SIG-M5 (cell line): Measurements from ENCODE around the gene TCF23.

Source experiments
- DNase-seq: peaks from one replicate; lab custom pipeline; 2025; lab: John Stamatoyannopoulos, UW

The TCF23 gene

GRCh38 chr2:27128668-27129571 lies 19.9 kb upstream of the TCF23 start:
- no peak for DNase-seq

GRCh38 chr2:27130396-27130795 lies 18.4 kb upstream of the TCF23 start:
- no peak for DNase-seq

GRCh38 chr2:27131429-27131828 lies 17.4 kb upstream of the TCF23 start:
- DNase-seq = no peak

GRCh38 chr2:27133195-27133875 lies 15.5 kb upstream of the TCF23 start:
- DNase-seq = no peak

GRCh38 chr2:27133905-27134780 lies 14.7 kb upstream of the TCF23 start, which contains the start of gene PREB:
Gene PREB, minus strand, starts transcription at chr2:27134636. Its CDS starts 215 bp downstream, at chr2:27134421.
- DNase-seq = peak; percentile 30

- DNase-seq = no peak
Measured at GRCh38 chr2:27134781-27135477, 13.9 kb upstream of the TCF23 start.

GRCh38 chr2:27135478-27135955 lies 13.3 kb upstream of the TCF23 start:
- DNase-seq = no peak

- no peak for DNase-seq
Measured at GRCh38 chr2:27136751-27137150, 12.1 kb upstream of the TCF23 start.

GRCh38 chr2:27137322-27137935 lies 11.4 kb upstream of the TCF23 start:
- no peak for DNase-seq

GRCh38 chr2:27138111-27138510 lies 10.7 kb upstream of the TCF23 start:
- no peak for DNase-seq

GRCh38 chr2:27139310-27139709 lies 9.5 kb upstream of the TCF23 start, which contains the start of gene PRR30:
Gene PRR30, minus strand, starts transcription at chr2:27139410. Its CDS starts 1,081 bp downstream, at chr2:27138329.
- DNase-seq = no peak

GRCh38 chr2:27143285-27143684 lies 5.5 kb upstream of the TCF23 start:
- DNase-seq = no peak

- no peak for DNase-seq
Measured at GRCh38 chr2:27145682-27146081, 3.1 kb upstream of the TCF23 start.

GRCh38 chr2:27147935-27148334 lies 869 bp upstream of the TCF23 start:
- no peak for DNase-seq

- no peak for DNase-seq
Measured at GRCh38 chr2:27149570-27150405, 984 bp downstream of the TCF23 start.

GRCh38 chr2:27150639-27151230 lies 1.9 kb downstream of the TCF23 start:
- no peak for DNase-seq

- no peak for DNase-seq
Measured at GRCh38 chr2:27152102-27152795, 3.4 kb downstream of the TCF23 start.

- no peak for DNase-seq
Measured at GRCh38 chr2:27152796-27153464, 4.1 kb downstream of the TCF23 start.
